DND-41 (cell line): ENCODE data around the gene CLK3.

ENCODE experiments used
- ATAC-seq: fragments of 200-7000 bp; cut with Tn5 transposase; 3 replicates; pipeline ENCODE4 v1.9.1; 2021; ENCODE audit warnings: low read depth; ENCODE audit not compliant: insufficient read depth
- DNase-seq: peaks from one replicate; pipeline ENCODE4 v3.0.0-alpha.2; 2020
- H2AFZ ChIP-seq: 2 replicates; pipeline ENCODE4 v1.6.0; 2012; ENCODE audit warnings: low read depth, low read length
- H3K27ac ChIP-seq: 2 replicates; pipeline ENCODE4 v1.5.1; 2012; ENCODE audit warnings: low read length, inconsistent platforms
- H3K27me3 ChIP-seq: fragments of 200-600 bp; sonication (generic); 2 replicates; pipeline ENCODE4 v1.6.0; 2012; ENCODE audit warnings: low read length, mild to moderate bottlenecking, inconsistent platforms; ENCODE audit not compliant: insufficient read depth, poor library complexity
- H3K36me3 ChIP-seq: 2 replicates; pipeline ENCODE4 v1.5.1; 2012; ENCODE audit warnings: low read length, inconsistent platforms; ENCODE audit not compliant: insufficient read depth
- H3K4me1 ChIP-seq: 2 replicates; pipeline ENCODE4 v1.5.1; 2012; ENCODE audit warnings: mild to moderate bottlenecking, low read length; ENCODE audit not compliant: insufficient read depth
- H3K4me2 ChIP-seq: 2 replicates; pipeline ENCODE4 v1.6.0; 2012; ENCODE audit warnings: mild to moderate bottlenecking, moderate library complexity, low read length, inconsistent platforms; ENCODE audit not compliant: insufficient read depth
- H3K4me3 ChIP-seq, 2 experiments: fragments of 200-600 bp in 1 of 2; shearing (Covaris generic) in 1 of 2; 2 replicates each; pipeline ENCODE4 v1.5.1; 2012 to 2016; ENCODE audit warnings: inconsistent platforms in 2 of 2, low read length in 2 of 2, mild to moderate bottlenecking in 2 of 2, low read depth in 1 of 2, moderate library complexity in 1 of 2
- H3K79me2 ChIP-seq: 2 replicates; pipeline ENCODE4 v1.6.0; 2012; ENCODE audit warnings: low read length, inconsistent platforms; ENCODE audit not compliant: insufficient read depth
- H3K9ac ChIP-seq: 2 replicates; pipeline ENCODE4 v1.6.0; 2012; ENCODE audit warnings: low read depth, mild to moderate bottlenecking, inconsistent platforms, low read length, moderate library complexity
- H3K9me3 ChIP-seq: 2 replicates; pipeline ENCODE4 v1.5.1; 2012; ENCODE audit warnings: low read length, moderate library complexity, mild to moderate bottlenecking, inconsistent platforms; ENCODE audit not compliant: insufficient read depth, severe bottlenecking
- H4K20me1 ChIP-seq: 2 replicates; pipeline ENCODE4 v1.6.0; 2012; ENCODE audit warnings: low read length; ENCODE audit not compliant: insufficient read depth
- CTCF ChIP-seq: IDR thresholded peaks from 2 replicates; pipeline ENCODE4 v1.5.1; 2012; ENCODE audit warnings: borderline replicate concordance, low read length, moderate library complexity, mild to moderate bottlenecking; ENCODE audit not compliant: poor library complexity, severe bottlenecking; ENCODE audit errors: extremely low read depth
- EZH2 ChIP-seq: IDR thresholded peaks from 3 replicates; pipeline ENCODE4 v1.6.1; 2012; ENCODE audit warnings: borderline replicate concordance, low read depth, mild to moderate bottlenecking, moderate library complexity, low read length, inconsistent platforms; ENCODE audit not compliant: severe bottlenecking

The CLK3 gene

GRCh38 chr15:74616366-74616939 lies 817 bp downstream of the CLK3 start:
- H3K79me2 ChIP-seq: peaks cover 58% of the 10 kb centered on the region

GRCh38 chr15:74616996-74617395 lies 1.4 kb downstream of the CLK3 start:
- Histone ChIP-seq H3K9me3 (no peaks in the 10 kb centered on the region), H3K27me3 (no peaks in the 10 kb centered on the region), H3K79me2 (peaks cover 63% of the 10 kb centered on the region), H3K9ac (peak overlapping the region; percentile 98), H3K4me3 (peak overlapping the region; percentile 92 to 96; a peak in 3 of 4 replicates), H3K4me2 (peak overlapping the region; percentile 83), H2AFZ (no peak overlapping the region), H4K20me1 (peaks cover 59% of the 10 kb centered on the region), H3K27ac (peak overlapping the region; percentile 95), H3K36me3 (peaks cover 55% of the 10 kb centered on the region), H3K4me1 (peaks cover 37% of the 10 kb centered on the region)
- ATAC-seq (no peak), DNase-seq (no peak)
- TF ChIP-seq EZH2 (no peak), CTCF (no peak)

More at GRCh38 chr15:74616366-74616939, 817 bp downstream of the CLK3 start:
- Histone ChIP-seq H3K27me3 (no peaks in the 10 kb centered on the region), H3K9ac (peak overlapping the region; percentile 98), H2AFZ (peak overlapping the region; percentile 77), H3K4me2 (peak overlapping the region; percentile 83), H3K27ac (peak overlapping the region; percentile 95), H3K4me3 (peak overlapping the region; percentile 92 to 96), H3K4me1 (peaks cover 37% of the 10 kb centered on the region), H4K20me1 (peaks cover 53% of the 10 kb centered on the region), H3K9me3 (no peaks in the 10 kb centered on the region), H3K36me3 (peaks cover 49% of the 10 kb centered on the region)
- TF ChIP-seq CTCF: no peak
- no peak for TF ChIP-seq EZH2
- peak; percentile 83 for DNase-seq
- peak; percentile 15 for ATAC-seq

GRCh38 chr15:74618841-74619596 lies 3.4 kb downstream of the CLK3 start:
- no peak overlapping the region for H3K27ac ChIP-seq
- no peak overlapping the region for H3K4me3 ChIP-seq
- no peak overlapping the region for H3K9ac ChIP-seq
- DNase-seq: no peak
- no peak for ATAC-seq
- H2AFZ ChIP-seq: no peak overlapping the region
- no peaks in the 10 kb centered on the region for H3K27me3 ChIP-seq
- H3K4me2 ChIP-seq: peak overlapping the region; percentile 83; the same call in 1 of the 2 replicates
- H3K79me2 ChIP-seq: peaks cover 68% of the 10 kb centered on the region
- H3K4me1 ChIP-seq: peaks cover 36% of the 10 kb centered on the region
- TF ChIP-seq EZH2: no peak
- no peak for TF ChIP-seq CTCF
- H4K20me1 ChIP-seq: peaks cover 78% of the 10 kb centered on the region
- peaks cover 75% of the 10 kb centered on the region for H3K36me3 ChIP-seq
- H3K9me3 ChIP-seq: no peaks in the 10 kb centered on the region
